ENCODE data around the gene UFSP1.
"Not testable (repeated sequence)": the region's sequence is repeated elsewhere in the genome, so short reads cannot be mapped to it uniquely, and the experiment has no call there.

Gene UFSP1

DNA sequence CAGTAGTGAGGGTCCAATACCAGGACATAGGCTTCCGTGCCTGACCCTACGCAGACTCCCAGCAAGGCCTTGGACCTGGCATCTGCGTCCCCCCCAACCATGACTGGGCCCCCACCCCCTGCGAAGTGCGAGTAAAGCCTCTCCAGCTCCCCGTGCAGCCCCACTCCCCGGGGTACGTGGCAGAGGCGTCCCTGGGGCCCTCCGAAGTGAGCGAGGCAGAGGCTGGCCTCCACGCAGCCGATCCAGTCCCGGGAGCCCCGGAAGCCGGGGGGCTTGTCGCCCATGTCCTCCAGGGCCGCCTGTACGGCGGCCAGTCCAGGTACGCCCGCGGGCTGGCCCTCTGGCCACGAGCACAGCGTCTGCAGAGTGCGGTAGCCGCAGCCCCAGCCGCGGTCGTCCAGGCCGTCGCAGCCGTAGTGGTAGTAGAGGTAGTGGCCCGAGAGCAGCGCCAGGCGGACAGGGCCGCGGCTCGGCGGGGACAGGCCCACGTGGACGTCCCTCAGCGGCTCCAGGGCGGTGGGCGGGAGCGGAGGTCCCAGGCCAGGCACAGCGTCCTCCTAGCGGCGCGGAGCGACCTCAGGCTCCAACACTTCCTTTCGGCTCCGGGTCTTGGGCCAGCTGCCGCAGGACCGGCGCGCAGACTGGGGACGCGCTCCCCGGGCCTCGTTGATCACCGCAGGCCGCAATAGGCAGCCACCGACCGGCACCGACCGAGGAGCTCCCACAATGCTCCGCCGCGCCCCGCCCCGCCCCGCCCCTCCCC is at the start of gene UFSP1:
Gene UFSP1, minus strand, starts transcription at position 728 of the 763 bp plus-strand sequence. Its CDS starts 444 bp downstream, at position 284.
- no peak for TF ChIP-seq CTCF (IDR thresholded peaks at IDR 0.05; ENCODE audit: insufficient read depth, missing control alignments)
- no peak for DNase-seq (ENCODE audit: insufficient read length, low spot score)
- no peak for FAIRE-seq

DNA sequence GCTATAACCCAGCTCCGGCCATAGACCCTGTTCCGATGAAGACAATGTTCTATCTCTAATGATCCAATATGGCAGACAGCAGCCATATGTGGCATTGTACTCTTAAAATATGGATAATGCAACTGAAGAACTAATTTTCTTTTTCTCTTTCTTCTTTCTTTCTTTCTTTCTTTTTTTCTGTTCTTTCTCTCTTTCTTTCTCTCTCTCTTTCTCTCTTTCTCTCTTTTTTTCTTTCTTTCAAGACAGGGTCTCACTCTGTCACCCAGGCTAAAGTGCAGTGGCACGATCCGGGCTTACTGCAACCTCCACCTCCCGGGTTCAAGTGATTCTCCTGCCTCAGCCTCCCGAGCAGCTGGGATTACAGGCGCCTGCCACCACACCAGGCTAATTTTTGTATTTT is 46.7 kb upstream of the UFSP1 start:
- DNase-seq (ENCODE audit: insufficient read length, low spot score); FAIRE-seq: not testable (repeated sequence)

GRCh38 chr7:100935381-100935780 is 45.9 kb upstream of the UFSP1 start:
- FAIRE-seq; DNase-seq (ENCODE audit: insufficient read length, low spot score): not testable (repeated sequence)

DNA sequence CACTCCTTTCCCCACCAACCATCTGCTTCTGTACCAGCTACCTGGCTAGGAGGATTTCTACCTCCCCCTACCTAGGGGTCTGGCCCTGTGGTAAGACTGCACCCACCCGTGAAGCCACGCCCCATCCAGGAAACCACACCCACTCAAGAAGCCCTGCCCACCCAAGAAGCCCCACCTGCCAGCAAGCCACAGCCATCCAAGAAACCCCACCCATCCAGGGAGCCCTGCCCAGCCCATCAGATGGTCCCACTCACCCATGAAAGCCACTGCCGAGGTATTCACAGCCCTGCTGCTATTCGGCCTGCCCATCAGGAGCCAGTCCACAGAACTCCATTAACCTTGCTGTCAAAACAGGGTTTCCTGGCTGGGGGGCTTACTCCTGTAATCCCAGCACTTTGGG is 44.2 kb upstream of the UFSP1 start:
- no peak for FAIRE-seq
- TF ChIP-seq CTCF (IDR thresholded peaks at IDR 0.05; ENCODE audit: insufficient read depth, missing control alignments), result no peak
- DNase-seq (ENCODE audit: insufficient read length, low spot score), result no peak

- DNase-seq (ENCODE audit: insufficient read length, low spot score) (no peak), FAIRE-seq (no peak)
- no peak for TF ChIP-seq CTCF (IDR thresholded peaks at IDR 0.05; ENCODE audit: insufficient read depth, missing control alignments)
Observed at GRCh38 chr7:100929808-100930174, 40.3 kb upstream of the UFSP1 start.

- not testable (repeated sequence) for FAIRE-seq; DNase-seq (ENCODE audit: insufficient read length, low spot score)
Observed at GRCh38 chr7:100923616-100924015, 34.1 kb upstream of the UFSP1 start.

- TF ChIP-seq CTCF (IDR thresholded peaks at IDR 0.05; ENCODE audit: insufficient read depth, missing control alignments), result no peak
- no peak for DNase-seq (ENCODE audit: insufficient read length, low spot score)
- no peak for FAIRE-seq
Observed at GRCh38 chr7:100921039-100921438, 31.5 kb upstream of the UFSP1 start.

- DNase-seq (ENCODE audit: insufficient read length, low spot score); FAIRE-seq: not testable (repeated sequence)
Observed at GRCh38 chr7:100919779-100920437, 30.4 kb upstream of the UFSP1 start.

- FAIRE-seq; DNase-seq (ENCODE audit: insufficient read length, low spot score): not testable (repeated sequence)
Observed at GRCh38 chr7:100919335-100919734, 29.8 kb upstream of the UFSP1 start.

- no peak for FAIRE-seq
- no peak for DNase-seq (ENCODE audit: insufficient read length, low spot score)
- no peak for TF ChIP-seq CTCF (IDR thresholded peaks at IDR 0.05; ENCODE audit: insufficient read depth, missing control alignments)
Observed at GRCh38 chr7:100914879-100915447, 25.4 kb upstream of the UFSP1 start.
